ENCODE measurements around the gene PIGU. TPM values are rescaled to one million over a fixed set of nuclear protein-coding genes. Genes with fewer than 3 reads are reported as not detected.

Gene PIGU
- total and polyA plus RNA-seq, 2 of the 13 experiments (the other 11 are each of a cell fraction or from before 2014, with no cell fraction given): 45.5 to 231 TPM

GRCh38 chr20:34525709-34526416 lies 151.0 kb downstream of the PIGU start (continued):
- TF ChIP-seq, protein P1, sequence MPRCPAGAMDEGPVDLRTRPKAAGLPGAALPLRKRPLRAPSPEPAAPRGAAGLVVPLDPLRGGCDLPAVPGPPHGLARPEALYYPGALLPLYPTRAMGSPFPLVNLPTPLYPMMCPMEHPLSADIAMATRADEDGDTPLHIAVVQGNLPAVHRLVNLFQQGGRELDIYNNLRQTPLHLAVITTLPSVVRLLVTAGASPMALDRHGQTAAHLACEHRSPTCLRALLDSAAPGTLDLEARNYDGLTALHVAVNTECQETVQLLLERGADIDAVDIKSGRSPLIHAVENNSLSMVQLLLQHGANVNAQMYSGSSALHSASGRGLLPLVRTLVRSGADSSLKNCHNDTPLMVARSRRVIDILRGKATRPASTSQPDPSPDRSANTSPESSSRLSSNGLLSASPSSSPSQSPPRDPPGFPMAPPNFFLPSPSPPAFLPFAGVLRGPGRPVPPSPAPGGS (CRISPR knock-in tag; IDR thresholded peaks at IDR 0.05): no peak; the same call in 1 of the 2 replicates
- TF ChIP-seq KLF16 (CRISPR knock-in tag; IDR thresholded peaks at IDR 0.05) (peak in 1 of 2 experiments; percentile 77; a peak in 2 of 4 replicates), FOXA3 (CRISPR knock-in tag; IDR thresholded peaks at IDR 0.05) (peak; percentile 98), ZNF530 (CRISPR knock-in tag; IDR thresholded peaks at IDR 0.05; ENCODE audit: low read depth) (no peak), ZBTB38 (CRISPR knock-in tag; IDR thresholded peaks at IDR 0.05) (peak; percentile 100), TBX3 (IDR thresholded peaks at IDR 0.05; ENCODE audit: borderline replicate concordance) (peak; percentile 94), MAFG (CRISPR knock-in tag; IDR thresholded peaks at IDR 0.05) (no peak), ZFP90 (CRISPR knock-in tag; IDR thresholded peaks at IDR 0.05; ENCODE audit: borderline replicate concordance) (peak; percentile 61; the same call in 1 of the 2 replicates), HCFC1 (IDR thresholded peaks at IDR 0.05; ENCODE audit: low read depth, low read length) (no peak), ISL2 (CRISPR knock-in tag; IDR thresholded peaks at IDR 0.05) (peak; percentile 57; the same call in 1 of the 2 replicates), SCMH1 (CRISPR knock-in tag; IDR thresholded peaks at IDR 0.05; ENCODE audit: borderline replicate concordance) (no peak), PAF1 (CRISPR knock-in tag; IDR thresholded peaks at IDR 0.05) (peak; percentile 39; the same call in 1 of the 2 replicates), RBAK (CRISPR knock-in tag; IDR thresholded peaks at IDR 0.05) (no peak), MYNN (CRISPR knock-in tag; IDR thresholded peaks at IDR 0.05; ENCODE audit: low read depth) (no peak), ZBTB49 (CRISPR knock-in tag; IDR thresholded peaks at IDR 0.05; ENCODE audit: borderline replicate concordance) (no peak), SMAD9 (CRISPR knock-in tag; IDR thresholded peaks at IDR 0.05) (no peak), ZNF367 (CRISPR knock-in tag; IDR thresholded peaks at IDR 0.05; ENCODE audit: borderline replicate concordance) (no peak), ZNF616 (CRISPR knock-in tag; IDR thresholded peaks at IDR 0.05; ENCODE audit: low read depth) (no peak; the same call in 1 of the 2 replicates), ZSCAN22 (CRISPR knock-in tag; IDR thresholded peaks at IDR 0.05) (no peak), NFKBIZ (CRISPR knock-in tag; IDR thresholded peaks at IDR 0.05) (peak; percentile 69), ZNF746 (CRISPR knock-in tag; IDR thresholded peaks at IDR 0.05) (peak; percentile 56; the same call in 1 of the 2 replicates), ZNF572 (CRISPR knock-in tag; IDR thresholded peaks at IDR 0.05) (peak; percentile 89; the same call in 1 of the 2 replicates), ZNF589 (CRISPR knock-in tag; conservative IDR thresholded peaks at IDR 0.05) (peak; percentile 96)
- TF ChIP-seq, protein P2, sequence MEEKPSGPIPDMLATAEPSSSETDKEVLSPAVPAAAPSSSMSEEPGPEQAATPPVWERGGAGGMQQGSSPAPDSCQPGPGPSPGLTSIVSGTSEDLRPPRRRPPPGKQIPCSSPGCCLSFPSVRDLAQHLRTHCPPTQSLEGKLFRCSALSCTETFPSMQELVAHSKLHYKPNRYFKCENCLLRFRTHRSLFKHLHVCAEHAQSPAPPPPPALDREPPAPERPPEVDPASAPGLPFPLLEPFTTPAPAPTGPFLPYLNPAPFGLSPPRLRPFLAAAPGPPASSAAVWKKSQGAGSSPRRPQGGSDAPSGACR (CRISPR knock-in tag; IDR thresholded peaks at IDR 0.05): no peak
- TF ChIP-seq, protein P3, sequence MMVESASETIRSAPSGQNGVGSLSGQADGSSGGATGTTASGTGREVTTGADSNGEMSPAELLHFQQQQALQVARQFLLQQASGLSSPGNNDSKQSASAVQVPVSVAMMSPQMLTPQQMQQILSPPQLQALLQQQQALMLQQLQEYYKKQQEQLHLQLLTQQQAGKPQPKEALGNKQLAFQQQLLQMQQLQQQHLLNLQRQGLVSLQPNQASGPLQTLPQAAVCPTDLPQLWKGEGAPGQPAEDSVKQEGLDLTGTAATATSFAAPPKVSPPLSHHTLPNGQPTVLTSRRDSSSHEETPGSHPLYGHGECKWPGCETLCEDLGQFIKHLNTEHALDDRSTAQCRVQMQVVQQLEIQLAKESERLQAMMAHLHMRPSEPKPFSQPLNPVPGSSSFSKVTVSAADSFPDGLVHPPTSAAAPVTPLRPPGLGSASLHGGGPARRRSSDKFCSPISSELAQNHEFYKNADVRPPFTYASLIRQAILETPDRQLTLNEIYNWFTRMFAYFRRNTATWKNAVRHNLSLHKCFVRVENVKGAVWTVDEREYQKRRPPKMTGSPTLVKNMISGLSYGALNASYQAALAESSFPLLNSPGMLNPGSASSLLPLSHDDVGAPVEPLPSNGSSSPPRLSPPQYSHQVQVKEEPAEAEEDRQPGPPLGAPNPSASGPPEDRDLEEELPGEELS (CRISPR knock-in tag; IDR thresholded peaks at IDR 0.05): peak; percentile 96
